ENCODE data around the gene TMEM185B.
"Not testable (repeated sequence)": the region's sequence is repeated elsewhere in the genome, so short reads cannot be mapped to it uniquely, and the experiment has no call there.

GRCh38 chr2:120259939-120260338 lies 36.7 kb upstream of the TMEM185B start:
- TF ChIP-seq CTCF, POLR2A (IDR thresholded peaks at IDR 0.05): not testable (repeated sequence)
